ENCODE measurements around the gene SH3GL3.

SH3GL3 gene

DNA sequence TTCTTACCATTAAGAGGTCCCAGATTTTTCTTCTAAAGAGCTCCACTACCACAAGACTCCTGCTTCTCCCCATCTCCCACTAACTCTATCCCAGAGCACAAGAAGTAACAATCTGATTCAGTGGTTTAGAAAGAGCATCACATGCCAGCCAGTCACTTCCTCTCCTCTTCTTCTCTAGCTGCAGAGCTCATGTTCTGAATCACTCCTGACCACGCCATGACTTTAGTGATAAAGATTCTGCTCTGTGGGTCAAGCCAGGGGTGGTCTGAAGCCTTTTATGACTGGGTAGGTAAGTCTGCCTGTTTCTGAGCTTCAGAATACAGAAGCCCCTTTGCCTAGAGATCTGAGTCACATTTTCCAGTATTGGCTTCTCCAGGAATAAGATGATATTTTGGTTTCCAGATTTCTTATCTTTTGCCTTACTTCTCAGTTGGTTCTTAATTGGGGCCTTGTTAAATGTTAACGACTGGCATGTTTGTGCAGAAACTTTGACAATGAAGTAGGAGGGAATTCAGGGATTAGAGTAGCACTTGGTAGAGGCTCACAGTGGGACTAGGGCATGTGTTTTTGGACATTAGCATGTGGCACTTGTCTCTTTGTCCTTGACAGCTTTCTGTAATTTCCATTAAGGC lies 179.1 kb downstream of the SH3GL3 start:
- no peak for DNase-seq

DNA sequence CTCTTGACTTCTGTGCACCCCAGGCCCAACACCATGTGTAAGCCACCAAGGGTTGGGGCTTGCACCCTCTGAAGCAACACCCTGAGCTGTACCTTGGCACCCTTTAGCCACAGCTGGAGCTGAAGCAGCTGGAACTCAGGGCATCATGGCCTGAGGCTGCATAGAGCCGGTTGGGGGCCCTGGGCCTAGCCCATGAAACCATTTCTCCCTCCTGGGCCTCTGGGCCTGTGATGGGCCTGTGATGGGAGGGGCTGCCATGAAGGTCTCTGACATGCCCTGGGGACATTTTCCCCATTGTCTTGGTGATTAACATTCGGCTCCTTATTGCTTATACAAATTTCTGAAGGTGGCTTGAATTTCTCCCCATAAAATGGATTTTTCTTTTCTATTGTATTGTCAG lies 184.4 kb downstream of the SH3GL3 start:
- DNase-seq = no peak

DNA sequence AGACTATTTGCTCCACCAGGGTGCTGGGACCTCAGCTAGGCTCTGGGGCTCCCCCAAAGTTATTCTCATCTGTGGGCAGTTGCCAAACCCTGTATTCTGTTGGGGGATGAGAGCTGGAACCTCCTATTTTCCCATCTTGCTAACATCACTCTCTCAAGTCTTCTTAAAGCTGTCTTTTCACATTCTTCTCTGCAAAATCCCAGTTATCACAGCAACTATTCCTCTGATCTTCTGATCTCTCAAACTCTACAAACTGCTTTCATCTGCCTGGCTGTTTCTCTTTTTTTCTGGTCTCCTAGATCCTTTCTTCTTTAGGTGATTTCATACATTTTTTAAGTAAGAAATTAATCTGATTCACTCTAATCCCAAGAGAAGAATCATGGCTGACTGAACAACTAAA lies 196.1 kb downstream of the SH3GL3 start:
- DNase-seq = no peak

DNA sequence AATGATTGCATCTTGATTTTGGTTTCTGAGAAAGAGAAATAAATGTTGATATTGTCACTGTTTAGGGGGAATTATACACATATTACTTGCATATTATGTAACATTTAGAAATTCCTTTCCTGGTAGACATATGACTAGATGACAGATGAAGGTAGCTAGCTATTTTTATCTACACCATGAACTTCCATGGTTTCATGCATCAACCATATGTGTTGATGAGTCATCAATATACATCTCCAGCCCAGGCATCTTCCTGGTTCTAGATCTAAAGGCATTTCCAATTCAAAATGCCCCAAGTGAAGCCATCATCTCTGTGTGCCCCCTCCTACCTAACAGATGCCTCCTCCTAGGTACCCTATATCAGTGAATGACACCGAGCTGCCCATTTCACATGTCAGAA lies 197.3 kb downstream of the SH3GL3 start:
- DNase-seq = no peak

DNA sequence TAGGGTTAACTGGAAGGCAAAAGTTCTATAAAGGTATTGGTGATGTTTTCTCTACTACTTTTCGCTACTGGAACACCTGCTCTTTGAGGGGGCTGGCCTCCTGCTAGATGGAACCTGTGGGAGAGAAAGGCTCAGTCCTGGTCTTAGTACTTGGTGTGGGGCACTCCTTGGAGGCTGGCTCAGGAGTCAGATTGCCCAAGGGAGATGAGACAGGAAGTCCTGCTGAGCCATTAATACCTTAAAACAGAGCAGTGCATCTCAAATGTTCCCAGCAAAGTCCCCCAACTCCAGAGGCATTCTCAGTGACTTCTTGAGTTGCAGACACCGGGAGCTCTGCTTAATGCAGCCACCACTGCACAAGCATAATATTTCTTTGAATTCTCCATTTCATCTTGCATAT lies 203.7 kb downstream of the SH3GL3 start:
- no peak for DNase-seq

DNA sequence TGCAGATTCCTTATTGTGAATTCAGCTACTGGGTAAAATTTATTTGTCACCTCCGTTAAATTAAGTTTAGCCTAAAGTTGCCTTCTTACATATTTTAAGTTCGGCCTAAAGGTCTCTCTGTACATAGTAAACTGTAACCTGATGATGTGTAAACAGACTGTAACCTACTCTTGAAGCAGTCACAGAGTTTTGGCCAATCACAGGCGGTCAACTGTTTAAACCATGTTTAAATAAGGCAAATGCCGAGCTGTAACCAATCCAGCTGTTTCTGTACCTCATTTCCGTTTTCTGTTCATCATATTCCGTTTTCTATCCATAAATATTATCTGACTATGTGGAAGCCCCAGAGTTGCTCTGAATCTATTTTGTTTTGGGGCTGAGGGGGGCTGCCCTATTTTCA lies 204.4 kb downstream of the SH3GL3 start:
- DNase-seq = no peak

DNA sequence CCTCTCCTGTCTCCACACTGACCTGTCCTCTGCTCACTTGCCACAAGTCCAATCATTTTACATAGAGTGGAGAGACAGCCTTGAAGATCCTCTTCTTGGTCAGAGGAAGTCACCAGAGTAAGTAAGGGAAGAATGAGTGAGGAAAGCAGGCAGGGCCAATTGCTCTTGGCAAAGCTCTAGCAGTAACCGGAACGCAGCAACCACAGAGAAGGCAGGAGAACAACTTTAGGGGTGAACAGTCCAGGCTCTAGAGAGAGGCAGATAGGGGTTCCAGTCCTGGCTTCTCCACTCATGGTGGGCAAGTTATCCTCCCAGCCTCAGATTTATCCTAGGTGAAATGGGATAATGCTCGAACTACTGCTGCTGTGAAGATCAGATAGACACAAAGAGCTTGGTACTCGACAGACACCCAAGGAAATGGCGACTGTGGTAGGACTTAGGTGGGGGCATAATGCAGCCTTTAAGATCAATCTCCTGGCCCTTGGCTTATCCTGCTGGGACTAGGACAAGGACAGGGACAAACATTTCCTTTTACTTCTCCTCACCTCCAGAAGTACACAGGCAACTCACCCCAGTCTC lies 205.6 kb downstream of the SH3GL3 start:
- no peak for DNase-seq

DNA sequence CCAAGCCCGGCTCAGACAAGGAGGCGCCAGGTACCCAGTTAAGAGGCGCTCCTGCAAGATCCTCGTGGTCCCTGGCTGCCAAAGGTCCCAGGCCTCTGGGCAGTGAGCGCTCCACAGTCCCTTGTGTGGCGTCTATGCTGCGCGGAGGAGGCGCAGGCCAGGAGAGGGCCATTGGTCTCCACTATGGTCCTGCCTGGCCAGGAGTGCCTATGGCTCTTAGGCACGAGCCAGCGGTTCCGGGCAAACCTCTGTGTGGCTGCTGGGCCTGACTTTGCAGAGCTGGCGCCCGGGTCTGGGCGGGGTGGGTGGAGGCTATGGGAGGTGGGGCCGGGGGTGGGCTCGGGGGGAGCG lies 206.1 kb downstream of the SH3GL3 start:
- DNase-seq = no peak

DNA sequence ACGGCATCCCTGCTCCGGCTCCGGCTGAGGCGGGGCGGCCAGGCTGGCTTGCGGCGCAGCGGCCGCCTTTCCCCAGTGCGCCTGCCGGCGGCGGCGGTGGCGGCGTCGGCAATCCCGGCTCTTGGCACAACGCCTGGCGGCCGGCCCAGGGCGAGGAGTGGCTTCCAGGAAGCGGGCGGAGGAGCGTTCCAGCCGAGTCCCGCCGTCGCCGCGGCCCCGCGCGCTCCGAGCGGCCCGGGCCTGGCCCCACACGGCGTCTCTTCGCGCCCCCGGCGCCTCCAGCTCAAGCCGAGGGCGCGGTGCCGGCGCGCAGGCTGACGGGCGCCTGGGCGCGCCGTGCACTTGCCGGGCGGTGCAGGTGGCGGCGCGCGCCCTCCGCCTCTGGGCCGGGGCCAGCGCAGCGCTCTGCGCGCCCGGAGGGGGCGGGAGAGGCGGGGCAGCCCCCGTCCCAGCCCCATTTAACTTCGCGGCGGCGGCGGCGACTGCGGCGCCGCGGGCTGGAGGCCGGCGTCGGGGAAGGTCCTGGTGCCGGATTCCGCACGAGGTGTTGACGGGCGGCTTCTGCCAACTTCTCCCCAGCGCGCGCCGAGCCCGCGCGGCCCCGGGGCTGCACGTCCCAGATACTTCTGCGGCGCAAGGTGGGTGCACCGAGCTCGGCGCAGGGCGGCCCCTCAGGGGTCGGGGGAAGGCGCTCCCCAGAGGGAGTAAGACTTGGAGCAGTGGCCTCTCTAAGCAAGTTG lies 206.7 kb downstream of the SH3GL3 start, which contains the start of gene ADAMTSL3:
ADAMTSL3 (plus strand) TSS at position 485 of the 740 bp plus-strand sequence. CDS start 1,639 bp downstream, outside the sequence.
- no peak for DNase-seq

DNA sequence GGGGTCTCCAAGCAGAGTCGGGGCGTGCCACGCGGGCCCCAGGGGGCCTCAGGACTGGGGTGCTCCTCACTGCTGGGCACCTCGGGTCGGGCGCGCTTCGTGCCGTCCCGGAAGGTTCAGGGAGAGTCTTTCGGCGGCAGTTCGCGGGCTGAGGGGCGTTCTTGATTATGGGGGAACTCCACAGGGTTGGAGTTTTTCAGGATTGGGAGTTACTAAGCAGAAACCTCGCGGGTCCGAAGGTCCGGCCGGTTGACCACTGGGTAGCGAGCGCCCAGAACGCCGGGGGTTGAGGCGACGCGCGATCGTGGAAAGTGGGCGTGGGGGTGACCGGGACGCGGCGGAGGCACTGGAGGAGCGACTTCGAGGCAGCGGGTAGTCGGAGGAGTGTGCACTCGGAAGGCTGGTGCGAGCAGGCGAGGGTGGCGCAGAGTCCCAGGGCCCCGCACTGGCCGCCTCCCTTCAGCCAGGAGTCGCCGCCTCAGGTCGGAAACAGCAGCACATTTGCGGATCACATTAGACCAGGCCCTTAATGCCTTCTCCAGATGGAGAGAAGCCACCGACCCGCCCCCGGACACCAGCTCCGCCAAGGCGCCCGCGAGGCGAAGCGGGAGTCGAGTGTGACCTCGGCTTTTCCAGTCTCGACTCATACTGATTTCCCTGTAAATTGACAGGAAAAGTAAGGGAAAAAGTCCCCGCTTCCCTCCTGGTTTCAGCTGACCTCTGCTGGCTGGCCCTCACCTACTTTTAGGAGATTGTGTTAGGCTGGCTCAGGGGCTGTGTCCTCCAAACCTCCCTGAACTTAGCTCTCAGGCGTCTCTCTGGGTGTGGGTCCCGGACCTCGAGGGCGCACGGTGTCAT lies 207.5 kb downstream of the SH3GL3 start:
- no peak for DNase-seq

DNA sequence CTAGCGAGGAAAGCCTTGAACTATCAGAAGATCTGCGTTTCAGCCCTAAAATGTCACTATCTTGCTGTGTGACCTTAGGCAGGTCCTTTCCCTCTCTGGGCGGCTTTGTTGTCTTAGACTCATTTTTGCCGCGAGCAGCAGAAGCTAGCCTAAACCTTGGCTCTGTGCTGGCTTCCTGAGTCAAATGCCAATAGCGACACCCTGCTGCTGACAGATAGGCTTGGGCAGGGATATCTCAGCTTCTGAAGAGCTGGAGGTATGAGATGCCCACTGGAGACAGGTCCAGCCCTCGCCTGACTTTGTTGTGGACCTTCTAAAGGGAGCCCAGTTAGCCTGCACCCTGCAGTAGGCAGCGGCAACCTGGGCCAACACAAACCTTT lies 208.1 kb downstream of the SH3GL3 start:
- no peak for DNase-seq

DNA sequence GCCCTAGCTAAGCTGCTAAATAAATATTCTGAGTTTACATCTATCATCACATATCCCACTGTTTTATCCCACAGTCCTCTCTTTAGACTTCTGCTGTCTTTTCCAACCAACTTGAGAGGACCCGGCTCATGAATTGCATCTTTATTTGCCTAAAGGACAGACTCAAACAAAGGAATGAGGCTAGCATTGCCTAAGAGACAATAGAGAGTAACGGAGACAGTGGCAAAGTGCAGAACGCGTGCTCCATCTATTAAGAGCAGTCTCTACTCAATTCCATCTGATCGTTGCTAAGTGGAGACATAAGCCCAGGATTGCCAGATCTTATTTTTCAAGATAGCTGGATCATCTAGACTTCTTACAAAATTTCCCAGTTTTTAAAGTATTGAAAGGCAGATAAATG lies 209.1 kb downstream of the SH3GL3 start:
- no peak for DNase-seq

DNA sequence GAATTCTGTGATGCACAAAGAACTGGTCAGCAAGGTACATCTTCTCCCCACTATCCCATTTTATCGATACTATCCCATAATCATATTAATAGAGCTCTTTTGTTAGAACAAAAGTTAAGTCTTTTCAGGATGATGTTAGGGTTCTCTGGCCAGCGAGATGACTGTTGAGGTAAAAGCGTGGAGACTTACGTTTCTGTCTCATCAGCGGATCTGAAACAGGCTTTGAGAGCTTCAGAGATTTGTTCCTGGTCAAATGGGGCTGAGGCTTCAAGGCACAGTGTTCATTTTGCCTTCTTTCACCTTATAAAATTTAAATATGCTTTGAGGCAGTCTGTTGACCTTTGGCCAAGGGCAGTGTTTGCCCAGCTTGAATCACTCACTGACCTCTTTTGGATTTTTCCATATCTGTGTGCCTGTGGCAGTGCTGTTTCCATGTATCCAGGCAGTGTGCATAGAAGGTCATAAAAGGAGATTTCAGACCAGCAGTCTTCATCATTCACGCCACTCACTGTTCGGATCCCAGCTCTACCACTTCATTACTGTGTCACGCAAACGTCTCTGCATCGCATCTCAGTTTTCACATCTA lies 209.9 kb downstream of the SH3GL3 start:
- DNase-seq = no peak

DNA sequence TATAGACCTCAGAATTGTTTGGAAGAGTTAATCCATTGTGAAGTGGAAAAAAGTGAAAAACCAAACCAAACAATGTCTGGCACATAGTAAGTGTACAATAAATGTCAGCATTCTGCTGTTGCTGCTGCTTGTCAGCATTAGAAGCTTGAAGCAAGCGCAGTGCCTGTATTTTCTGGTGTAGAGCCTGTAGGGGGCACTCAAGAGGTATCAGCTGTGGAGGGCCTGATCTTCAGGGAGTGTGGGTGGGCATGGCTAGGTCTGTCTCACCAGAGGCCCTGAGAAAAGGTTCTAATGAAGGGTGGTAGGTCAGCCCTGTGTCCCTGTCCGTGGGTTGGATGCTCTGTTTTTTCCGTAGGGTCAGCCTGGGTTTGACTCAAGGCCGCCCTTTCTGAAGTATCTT lies 210.4 kb downstream of the SH3GL3 start:
- no peak for DNase-seq

DNA sequence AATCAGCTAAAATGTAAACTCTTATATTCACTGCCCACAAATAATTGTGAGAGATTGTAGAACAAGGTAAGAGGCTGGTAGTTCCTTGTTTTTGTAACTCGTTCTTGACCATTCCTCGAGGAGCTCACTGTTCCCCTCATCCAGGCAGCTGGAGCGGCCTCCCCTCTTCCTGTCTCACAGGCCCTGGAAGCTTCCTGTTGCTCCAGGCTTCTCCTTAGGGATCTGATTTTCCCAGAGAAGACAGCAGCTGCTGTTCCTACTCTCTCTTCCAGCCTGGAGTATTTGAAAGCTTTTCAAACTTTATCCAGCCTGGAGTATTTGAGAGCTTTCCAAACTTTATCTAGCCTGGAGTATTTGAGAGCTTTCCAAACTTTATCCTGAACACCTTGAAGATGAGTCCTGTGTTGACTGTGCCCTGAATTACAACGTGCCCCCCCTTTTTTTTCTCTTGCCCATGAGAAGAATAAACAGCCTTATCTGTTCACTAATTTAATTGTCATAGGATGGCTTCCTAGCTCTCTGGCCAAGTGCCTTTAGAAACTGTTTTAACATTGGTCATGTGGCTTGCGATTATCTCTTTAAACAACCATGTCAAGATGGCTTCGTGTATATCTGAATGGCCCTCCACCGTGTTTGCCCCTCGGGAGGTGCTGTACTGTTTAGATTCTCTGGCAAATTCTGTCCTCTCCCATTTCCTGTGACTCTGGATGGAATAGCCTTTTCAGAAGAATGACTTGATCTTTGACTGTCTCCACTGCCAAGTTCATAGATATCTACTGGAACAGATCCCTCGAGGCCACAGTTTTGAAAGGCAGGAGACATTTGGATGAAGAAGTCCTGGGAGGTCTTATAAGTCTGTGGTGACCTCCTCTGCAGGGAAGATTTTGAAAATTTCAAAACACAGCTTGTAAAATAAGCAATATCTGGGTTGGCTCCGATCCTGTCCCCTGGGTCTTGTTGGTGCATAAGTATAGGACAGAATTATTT lies 211.6 kb downstream of the SH3GL3 start:
- DNase-seq = no peak

DNA sequence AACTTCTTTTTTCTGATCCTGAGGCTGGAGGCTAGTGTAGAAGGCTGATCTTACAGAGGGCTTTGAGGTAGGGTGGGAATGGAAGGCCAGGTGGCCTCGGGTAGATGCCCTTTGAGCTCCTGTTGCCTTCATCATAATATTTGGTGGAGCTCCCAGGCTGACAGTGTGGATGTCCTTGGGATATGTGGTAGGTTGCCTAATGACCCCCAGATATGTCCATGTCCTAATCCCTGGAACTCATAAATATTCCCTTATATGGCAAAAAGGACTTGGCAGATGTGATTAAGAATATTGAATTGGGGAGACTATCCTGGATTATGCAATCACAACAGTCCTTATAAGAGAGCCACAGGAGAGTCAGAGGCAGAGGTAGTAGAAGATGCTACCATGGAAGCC lies 212.3 kb downstream of the SH3GL3 start:
- DNase-seq = no peak

DNA sequence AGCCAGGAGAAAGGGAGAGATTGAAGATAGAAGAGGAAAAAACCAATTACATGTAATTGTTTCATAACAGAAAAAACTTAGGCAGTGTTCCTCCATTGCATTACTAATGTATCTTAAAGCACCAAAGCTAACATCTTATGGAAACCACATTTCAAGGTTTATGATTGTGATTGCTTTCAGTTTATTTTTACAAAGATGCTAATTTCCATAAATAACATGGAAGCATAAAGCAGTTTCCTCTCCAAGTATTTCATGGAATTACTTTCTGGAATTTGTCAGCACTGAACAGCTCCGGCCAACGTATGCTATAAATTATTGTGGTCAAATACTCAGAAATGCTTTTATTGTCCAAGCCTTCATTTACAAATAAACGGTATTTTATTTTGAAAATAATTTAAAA lies 218.3 kb downstream of the SH3GL3 start:
- DNase-seq = no peak
